CD4-positive, alpha-beta T cell (primary cell): ENCODE measurements around the gene FRMPD1. TPM values are rescaled to one million over a fixed set of nuclear protein-coding genes. Genes with fewer than 3 reads are reported as not detected.

ENCODE experiments used
- ATAC-seq: fragments of 200-7000 bp; cut with Tn5 transposase; one replicate; pipeline ENCODE4 v1.10.0; 2022; ENCODE audit warnings: mild to moderate bottlenecking; ENCODE audit not compliant: poor library complexity
- CTCF ChIA-PET: fragments of 350-600 bp; sonication (Branson Sonifier 250); formaldehyde crosslinking; loops from one replicate; lab custom pipeline; 2021; ENCODE audit warnings: antibody characterized with exemption, inconsistent platforms; lab: Charles Lee
- POLR2A ChIA-PET: fragments of 350-600 bp; sonication (Branson Sonifier 250); formaldehyde crosslinking; loops from one replicate; lab custom pipeline; 2021; ENCODE audit warnings: antibody characterized with exemption, inconsistent platforms; lab: Charles Lee
- DNase-seq, 14 experiments: peaks; one replicate each; pipeline ENCODE4 v3.0.0-alpha.2; 2013 to 2020; ENCODE audit warnings: mixed read lengths in 2 of 14
- H3K27ac ChIP-seq, 2 donors: one replicate each; pipeline versions ENCODE4 v1.5.1 to v1.7.0; 2013; ENCODE audit warnings: low read length in 2 of 2, low read depth in 1 of 2, mild to moderate bottlenecking in 1 of 2
- H3K27me3 ChIP-seq, 2 experiments: 1 replicate in 1 of 2; 2 replicates in 1 of 2; pipeline versions ENCODE4 v1.6.1 to v1.7.0; 2013; ENCODE audit warnings: low read length in 2 of 2, control low read depth in 1 of 2, mild to moderate bottlenecking in 1 of 2, moderate library complexity in 1 of 2; ENCODE audit not compliant: insufficient read depth in 2 of 2, control insufficient read depth in 1 of 2
- H3K36me3 ChIP-seq: one replicate; pipeline ENCODE4 v1.6.1; 2013; ENCODE audit warnings: low read length, control low read depth; ENCODE audit not compliant: insufficient read depth
- H3K4me1 ChIP-seq: one replicate; pipeline ENCODE4 v1.6.1; 2013; ENCODE audit warnings: low read length, control low read depth; ENCODE audit not compliant: insufficient read depth
- H3K4me3 ChIP-seq: one replicate; pipeline ENCODE4 v1.5.1; 2013; ENCODE audit warnings: mild to moderate bottlenecking, low read length, moderate library complexity
- H3K9me3 ChIP-seq, 2 experiments: 1 replicate in 1 of 2; 2 replicates in 1 of 2; pipeline versions ENCODE4 v1.6.1 to v1.7.0; 2013; ENCODE audit warnings: low read length in 2 of 2, mild to moderate bottlenecking in 2 of 2, control low read depth in 1 of 2, moderate library complexity in 1 of 2; ENCODE audit not compliant: control insufficient read depth in 1 of 2, insufficient read depth in 1 of 2
- H3K27ac Mint-ChIP-seq: one replicate; pipeline ENCODE4 v1.8.0; 2020; ENCODE audit warnings: mixed read lengths
- H3K27me3 Mint-ChIP-seq: one replicate; pipeline ENCODE4 v1.8.0; 2021; ENCODE audit warnings: mixed read lengths
- H3K36me3 Mint-ChIP-seq: one replicate; pipeline ENCODE4 v1.8.0; 2021; ENCODE audit warnings: low read depth, mixed read lengths
- H3K4me1 Mint-ChIP-seq: one replicate; pipeline ENCODE4 v1.8.0; 2021; ENCODE audit warnings: low read depth, mixed read lengths
- H3K4me3 Mint-ChIP-seq: one replicate; pipeline ENCODE4 v1.8.0; 2020; ENCODE audit warnings: mild to moderate bottlenecking, mixed read lengths
- H3K9me3 Mint-ChIP-seq: one replicate; pipeline ENCODE4 v1.8.0; 2020; ENCODE audit warnings: mixed read lengths
- CTCF ChIP-seq: fragments of 200-600 bp; IDR thresholded peaks from one replicate; pipeline ENCODE4 v1.8.0; 2022; ENCODE audit warnings: antibody characterized with exemption, mild to moderate bottlenecking
- intact Hi-C, 2 experiments: fragments of 100-400 bp; cut with DNase I in 1 of 2; cut with micrococcal nuclease in 1 of 2; formaldehyde crosslinking; loops; one replicate each; pipeline versions ENCODE4 v1.15.1 to v1.9.0; 2023 to 2025; cut with DNase I, micrococcal nuclease
- total RNA-seq, 174 experiments: library from RNA in 2 of 174; stranded (reverse) in 2 of 174; gene quantifications; one replicate each; pipeline ENCODE4 v1.2.3 and lab custom pipeline; 2021 to 2026

The FRMPD1 gene
- total RNA-seq, 2 experiments from 2014 or later = not detected

GRCh38 chr9:37623267-37623666 lies 27.5 kb upstream of the FRMPD1 start:
- intact Hi-C loops = no loop called here
- Mint-ChIP-seq H3K4me1 (no peaks in the 10 kb centered on the region), H3K27me3 (peaks cover 6% of the 10 kb centered on the region), H3K36me3 (no peaks in the 10 kb centered on the region), H3K27ac (no peak overlapping the region), H3K4me3 (no peak overlapping the region), H3K9me3 (no peaks in the 10 kb centered on the region)
- POLR2A ChIA-PET = no interaction called here
- Histone ChIP-seq H3K4me1 (no peaks in the 10 kb centered on the region), H3K4me3 (no peak overlapping the region), H3K27ac (no peak overlapping the region), H3K27me3 (no peaks in the 10 kb centered on the region), H3K36me3 (no peaks in the 10 kb centered on the region), H3K9me3 (no peaks in the 10 kb centered on the region)
- ATAC-seq (no peak), DNase-seq (no peak)
- CTCF ChIA-PET = no interaction called here
- no peak for TF ChIP-seq CTCF

- Mint-ChIP-seq H3K4me3 (no peak overlapping the region), H3K4me1 (no peaks in the 10 kb centered on the region), H3K27ac (no peak overlapping the region), H3K27me3 (no peaks in the 10 kb centered on the region), H3K36me3 (no peaks in the 10 kb centered on the region), H3K9me3 (no peaks in the 10 kb centered on the region)
- DNase-seq (no peak), ATAC-seq (no peak)
- TF ChIP-seq CTCF = no peak
- Histone ChIP-seq H3K27ac (no peak overlapping the region), H3K4me1 (no peaks in the 10 kb centered on the region), H3K4me3 (no peak overlapping the region), H3K27me3 (no peaks in the 10 kb centered on the region), H3K9me3 (no peaks in the 10 kb centered on the region), H3K36me3 (no peaks in the 10 kb centered on the region)
- ChIA-PET CTCF (no interaction called here), POLR2A (no interaction called here)
- intact Hi-C loops = no loop called here
These were observed 26.7 kb upstream of the FRMPD1 start for GRCh38 chr9:37624073-37624472.

DNA sequence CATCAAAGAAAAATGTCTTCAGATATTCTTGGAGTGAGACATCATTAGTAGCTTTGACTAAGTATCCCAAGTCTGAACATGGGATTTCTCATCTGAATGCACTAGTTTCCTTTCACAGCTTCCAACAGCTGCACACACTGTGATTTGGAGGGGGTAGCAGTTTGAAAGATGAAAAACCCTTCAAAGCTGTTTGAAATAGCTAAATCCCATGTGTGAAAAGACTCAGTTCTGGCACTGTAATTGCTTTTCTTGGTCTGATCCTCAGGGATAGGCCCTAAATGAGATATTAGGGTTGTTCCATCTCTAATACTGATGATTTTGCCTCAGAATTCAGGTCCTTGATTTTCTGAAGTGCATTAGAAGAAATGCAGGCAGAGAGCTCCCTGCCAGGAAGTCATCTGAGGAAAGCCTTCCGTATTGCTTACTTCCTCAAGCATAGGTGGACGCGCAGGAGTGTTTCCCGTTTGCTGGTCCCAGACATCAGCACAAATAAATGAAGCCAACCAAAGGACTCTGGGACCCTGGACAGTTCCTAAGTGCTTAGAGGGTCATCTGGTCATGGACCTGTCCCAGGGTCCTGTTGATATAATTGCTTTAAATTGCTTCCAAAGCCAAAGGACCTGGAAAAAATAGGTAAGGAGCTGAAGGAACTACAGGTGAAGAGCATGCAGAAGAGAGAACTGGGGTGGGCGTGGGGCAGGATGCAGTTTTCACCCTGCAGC lies 25.6 kb upstream of the FRMPD1 start:
- H3K27me3 Mint-ChIP-seq = no peaks in the 10 kb centered on the region
- POLR2A ChIA-PET = no interaction called here
- no peaks in the 10 kb centered on the region for H3K9me3 ChIP-seq
- no peak for ATAC-seq
- no peak overlapping the region for H3K27ac Mint-ChIP-seq
- CTCF ChIA-PET = no interaction called here
- H3K36me3 Mint-ChIP-seq = no peaks in the 10 kb centered on the region
- no peak for TF ChIP-seq CTCF
- no peaks in the 10 kb centered on the region for H3K27me3 ChIP-seq
- intact Hi-C loops = no loop called here
- H3K4me1 ChIP-seq = no peaks in the 10 kb centered on the region
- H3K36me3 ChIP-seq = no peaks in the 10 kb centered on the region
- no peaks in the 10 kb centered on the region for H3K4me1 Mint-ChIP-seq
- no peak overlapping the region for H3K4me3 ChIP-seq
- no peaks in the 10 kb centered on the region for H3K9me3 Mint-ChIP-seq
- no peak for DNase-seq
- H3K27ac ChIP-seq = no peak overlapping the region
- no peak overlapping the region for H3K4me3 Mint-ChIP-seq
